ENCODE results near the gene FIBIN. TPM values are rescaled to one million over a fixed set of nuclear protein-coding genes. Genes with fewer than 3 reads are reported as not detected.

Gene FIBIN
- total RNA-seq, 2 experiments from 2014 or later = not detected

Other genes with a start within 250 kb of the FIBIN start
- not detected for gene BBOX1, start 46.7 kb downstream of the FIBIN start, total RNA-seq